GM23248 (cell line): ENCODE results near the gene STK25.

Source experiments
- EZH2 ChIP-seq: fragments of 200-600 bp; sonication (generic); IDR thresholded peaks from 2 replicates; pipeline ENCODE4 v1.6.1; 2018; ENCODE audit warnings: antibody characterized with exemption, mild to moderate bottlenecking; ENCODE audit not compliant: insufficient read depth, poor library complexity, severe bottlenecking
- EZH2phosphoT487 ChIP-seq: fragments of 200-600 bp; sonication (generic); IDR thresholded peaks from 2 replicates; pipeline ENCODE4 v1.6.1; 2018; ENCODE audit warnings: antibody characterized with exemption, moderate library complexity, mild to moderate bottlenecking, low read depth; ENCODE audit not compliant: insufficient read depth

- no peak for TF ChIP-seq EZH2phosphoT487
- no peak for TF ChIP-seq EZH2
Observed at GRCh38 chr2:241547781-241548450, 39.5 kb upstream of the STK25 start.
